Stimulated activated CD4-positive, alpha-beta T cell treated with anti-CD3 and anti-CD28 coated beads, Interleukin-2, amount 100 ng/mL, for 24 hours (primary cell): ENCODE data around the gene HEXD.
"Not testable (repeated sequence)": the region's sequence is repeated elsewhere in the genome, so short reads cannot be mapped to it uniquely, and the experiment has no call there.

Experiments used
- DNase-seq, 2 donors: peaks; one replicate each; pipeline ENCODE4 v3.0.0-alpha.2; 2020

HEXD gene

DNA sequence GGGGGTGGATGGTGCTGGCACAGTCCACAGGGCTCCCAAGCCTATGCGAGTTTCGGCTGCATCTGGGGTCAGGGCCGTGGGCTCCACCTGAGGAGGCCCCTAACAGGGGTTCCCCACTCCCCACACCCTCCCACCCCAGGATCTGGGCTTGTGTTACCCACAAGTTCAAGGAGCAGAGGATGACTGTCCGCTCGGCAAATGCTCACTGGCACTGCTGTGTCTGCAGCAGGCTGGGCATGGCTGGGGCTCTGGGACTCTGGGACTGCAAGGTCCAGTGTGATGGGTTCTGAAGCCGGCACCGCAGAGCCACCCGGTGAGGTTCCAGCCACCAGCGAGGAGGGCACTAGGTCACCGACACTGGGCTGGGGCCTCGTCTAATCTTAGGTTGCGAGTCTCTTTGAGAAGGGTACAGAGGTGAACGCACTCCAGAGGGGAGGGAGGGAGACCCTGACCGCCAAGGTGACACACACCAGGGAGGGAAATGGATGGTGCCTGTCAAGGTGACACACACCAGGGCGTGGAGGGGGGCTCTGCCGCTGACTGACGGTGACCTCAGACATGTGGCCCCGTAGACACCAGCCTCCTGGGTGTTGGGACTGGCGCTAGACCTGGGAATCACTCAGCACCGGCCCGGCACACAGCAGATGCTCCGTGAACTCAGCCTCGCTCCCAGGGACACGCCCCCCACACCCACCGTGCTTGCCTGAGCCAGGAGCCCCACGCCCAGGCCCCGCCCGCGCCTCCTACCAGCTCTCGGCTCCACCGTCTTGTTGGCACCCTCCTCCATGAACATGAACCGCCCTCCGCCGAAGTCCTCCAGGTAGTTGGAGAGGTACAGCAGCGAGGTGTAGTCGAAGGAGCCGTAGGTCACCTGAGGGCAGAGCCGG is 20.5 kb upstream of the HEXD start:
- DNase-seq = no peak

- no peak for DNase-seq
Observed at GRCh38 chr17:82399041-82399441, 19.1 kb upstream of the HEXD start.

- no peak for DNase-seq
Observed at GRCh38 chr17:82399601-82400101, 18.5 kb upstream of the HEXD start.

DNA sequence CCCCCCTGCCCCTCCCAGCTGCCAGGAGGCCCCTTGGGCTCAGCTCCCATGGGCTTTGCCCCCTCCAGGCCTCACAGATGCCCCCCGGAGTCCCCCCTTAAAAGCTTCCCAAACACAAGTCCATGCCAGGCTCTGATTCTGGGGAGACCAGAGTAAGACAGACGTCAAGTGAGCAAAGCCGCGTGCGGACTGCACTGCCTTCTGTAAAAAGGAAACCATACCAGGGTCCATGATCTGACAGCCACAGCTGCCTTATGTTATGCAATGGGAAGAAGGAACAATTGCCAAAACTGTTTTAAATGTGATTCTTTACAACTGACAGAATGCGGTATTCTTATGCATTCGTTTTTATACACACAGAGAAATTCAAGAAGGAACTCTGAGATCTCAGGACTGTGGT is 17.9 kb upstream of the HEXD start:
- DNase-seq = no peak

DNA sequence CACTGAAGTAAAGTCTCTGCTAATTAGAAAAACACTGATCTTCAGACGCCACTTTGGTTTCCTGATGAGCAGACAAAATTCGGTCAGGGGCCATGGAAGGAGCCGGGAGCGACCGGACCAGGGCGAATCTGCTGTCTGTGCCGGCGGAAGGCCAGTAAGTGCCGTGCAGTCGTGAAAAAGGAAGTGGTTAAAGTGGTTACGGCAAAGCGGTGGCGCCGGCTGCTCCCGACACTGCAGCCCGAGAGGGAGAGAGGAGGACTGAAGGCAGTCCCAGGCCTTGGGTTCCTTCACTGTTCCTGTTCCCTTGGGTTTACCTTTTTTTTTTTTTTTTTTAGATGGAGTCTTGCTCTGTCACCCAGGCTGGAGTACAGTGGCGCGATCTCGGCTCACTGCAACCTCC is 17.3 kb upstream of the HEXD start:
- DNase-seq = peak; percentile 49 to 67

DNA sequence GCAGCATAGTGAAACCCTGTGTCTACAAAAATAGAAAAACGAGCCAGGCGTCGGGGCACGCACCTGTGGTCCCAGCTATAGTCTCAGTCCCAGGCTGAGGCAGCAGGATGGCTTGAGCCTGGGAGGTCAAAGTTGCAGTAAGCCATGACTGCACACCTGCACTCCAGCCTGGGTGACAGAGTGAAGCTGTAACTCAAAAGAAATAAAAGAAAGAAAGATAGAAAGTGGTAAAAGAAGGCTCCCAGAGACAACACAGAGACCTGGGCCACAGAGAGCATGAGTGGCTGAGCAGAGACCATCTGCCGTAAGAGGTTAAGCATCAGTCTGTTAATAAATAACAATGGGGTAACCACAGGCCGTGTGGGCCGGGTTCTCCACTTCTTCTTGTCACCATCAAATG is 15.3 kb upstream of the HEXD start:
- no peak for DNase-seq

- DNase-seq = no peak
Observed at GRCh38 chr17:82403662-82404660, 14.2 kb upstream of the HEXD start.

- no peak for DNase-seq
Observed at GRCh38 chr17:82405051-82405450, 13.1 kb upstream of the HEXD start.

- DNase-seq = no peak
Observed at GRCh38 chr17:82406131-82406671, 11.9 kb upstream of the HEXD start.

DNA sequence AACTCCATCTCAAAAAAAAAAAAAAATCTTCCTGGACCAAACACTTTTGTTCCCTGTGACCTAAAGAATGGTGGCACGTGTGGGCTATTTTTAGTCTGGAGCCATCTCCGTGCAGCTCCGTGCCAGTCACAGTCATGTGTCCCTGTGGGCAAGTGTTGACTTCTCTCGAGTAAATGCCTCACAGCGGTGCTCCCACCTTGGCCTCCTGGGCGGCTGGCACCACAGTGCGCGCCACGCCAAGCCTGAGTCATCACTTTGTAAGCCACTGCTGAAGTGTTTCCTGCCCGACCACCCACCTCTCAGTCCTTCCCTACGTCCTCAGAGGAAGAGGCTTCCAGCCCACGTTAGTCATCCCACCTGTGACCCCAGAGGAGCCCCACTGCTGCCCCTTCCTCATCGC is 10.9 kb upstream of the HEXD start:
- DNase-seq = no peak

- no peak for DNase-seq
Observed at GRCh38 chr17:82408288-82408937, 9.7 kb upstream of the HEXD start.

DNA sequence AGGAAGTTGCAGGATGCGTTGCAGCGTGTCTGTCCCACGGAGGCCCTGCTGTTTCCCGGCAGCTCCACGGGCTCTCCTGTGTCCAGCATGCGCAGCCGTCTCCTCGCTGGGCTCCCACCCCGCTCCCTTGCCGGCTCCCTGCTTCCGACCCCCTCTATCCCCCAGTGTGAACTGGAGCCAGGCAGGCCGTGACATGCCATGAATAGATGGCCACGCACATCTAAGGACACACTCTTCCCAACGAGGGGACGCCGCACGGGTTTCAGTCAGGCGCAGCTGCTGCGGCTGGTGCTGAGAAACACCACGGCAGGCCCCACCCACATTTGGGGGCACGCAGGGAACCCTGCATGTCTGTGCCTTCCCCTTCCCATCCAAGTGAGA is 9.2 kb upstream of the HEXD start:
- DNase-seq = no peak

DNA sequence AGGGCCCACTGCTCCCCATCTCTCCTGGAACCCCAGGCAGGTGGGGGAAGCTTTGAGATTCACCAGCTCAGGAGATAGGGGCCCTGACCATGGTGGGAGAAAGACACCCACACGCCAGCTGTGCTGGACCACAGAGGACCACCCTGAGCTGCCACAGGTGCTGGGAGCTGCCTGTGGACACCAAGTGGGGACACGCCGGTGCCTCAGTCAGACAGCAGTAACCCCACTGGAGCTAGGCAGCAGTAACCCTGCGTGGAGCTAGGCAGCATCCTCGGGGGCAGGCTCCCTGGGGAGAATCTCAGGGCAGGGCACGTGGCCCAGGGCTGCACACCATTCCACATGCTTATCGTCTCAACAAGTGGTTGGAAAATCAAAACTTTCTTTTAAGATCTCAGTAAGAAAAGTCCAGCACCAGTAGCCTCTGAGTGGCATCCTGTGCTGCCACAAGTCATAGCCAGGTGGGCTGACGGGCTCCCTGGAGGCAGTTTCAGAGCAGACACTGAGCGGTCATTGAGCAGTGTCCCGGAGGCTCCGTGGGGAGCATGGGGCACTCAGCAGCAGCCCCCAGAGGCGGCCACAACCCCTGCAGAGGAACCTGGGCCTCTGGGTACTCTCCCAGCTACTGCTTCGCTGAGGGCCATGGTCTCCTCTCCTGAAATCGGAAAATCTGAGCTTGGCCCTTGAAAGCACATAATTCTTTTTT is 8.0 kb upstream of the HEXD start:
- DNase-seq = no peak

- DNase-seq = no peak
Observed at GRCh38 chr17:82411396-82412053, 6.6 kb upstream of the HEXD start.

DNA sequence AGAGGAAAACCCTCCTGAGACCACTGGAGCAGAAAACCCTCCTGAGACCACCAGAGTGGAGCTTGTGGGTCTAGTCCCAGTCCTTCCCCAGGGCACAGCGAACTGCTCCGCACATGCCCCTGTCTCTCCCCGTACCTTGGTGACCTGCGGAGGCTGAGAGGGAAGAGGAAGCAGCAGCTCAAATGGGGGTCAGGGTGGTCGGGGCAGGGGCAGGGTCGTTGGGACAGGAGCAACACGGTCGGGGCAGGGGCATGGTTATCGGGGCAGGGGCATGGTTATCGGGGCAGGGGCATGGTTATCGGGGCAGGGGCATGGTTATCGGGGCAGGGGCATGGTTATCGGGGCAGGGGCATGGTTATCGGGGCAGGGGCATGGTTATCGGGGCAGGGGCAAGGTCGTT is 6.1 kb upstream of the HEXD start:
- DNase-seq = not testable (repeated sequence)

DNA sequence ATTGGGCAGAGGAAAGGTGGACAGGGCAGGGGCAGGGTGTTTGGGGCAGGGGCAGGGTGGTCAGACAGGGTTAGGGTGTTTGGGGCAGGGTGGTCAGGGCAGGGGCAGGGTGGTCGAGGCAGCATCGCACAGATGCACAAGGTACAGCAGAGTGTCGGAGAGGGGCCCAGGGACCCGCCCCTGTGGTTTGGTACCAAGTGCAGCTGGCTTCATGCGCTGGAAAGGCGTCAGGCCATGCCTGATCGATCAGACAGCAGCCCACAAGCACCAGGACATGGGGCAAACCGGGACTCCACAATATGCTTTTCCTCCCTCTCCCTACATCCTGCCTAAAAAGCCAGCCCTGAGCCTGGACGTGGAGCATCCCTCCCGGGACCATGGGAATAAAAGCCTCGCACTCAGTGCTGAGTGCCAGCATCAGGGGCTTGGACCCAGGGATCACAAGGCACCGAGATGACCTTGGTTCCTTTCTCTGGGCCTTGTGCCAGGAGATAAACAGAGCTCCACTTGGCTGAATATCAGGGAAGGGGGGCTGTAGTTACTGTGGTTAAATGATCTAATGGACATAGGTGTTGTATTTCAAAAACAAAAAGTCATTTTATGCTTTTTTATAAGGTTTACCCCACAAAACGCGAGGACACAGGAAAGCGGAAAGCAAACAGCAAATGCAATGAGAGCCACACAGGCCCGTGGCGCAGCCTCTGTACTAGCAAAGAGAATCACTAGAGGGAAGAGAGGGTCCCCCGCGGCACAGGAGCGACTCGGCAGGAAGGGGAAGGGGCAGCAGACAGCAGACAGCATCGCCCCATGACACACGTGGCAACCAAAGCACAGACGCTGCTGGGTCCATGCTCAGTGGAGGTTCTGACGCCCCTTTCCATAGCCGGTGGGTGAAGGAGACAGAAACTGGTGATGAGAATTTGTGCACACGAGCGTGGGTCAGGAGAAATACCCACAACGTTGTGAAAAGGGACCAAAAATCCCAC is 5.3 kb upstream of the HEXD start:
- DNase-seq = no peak

DNA sequence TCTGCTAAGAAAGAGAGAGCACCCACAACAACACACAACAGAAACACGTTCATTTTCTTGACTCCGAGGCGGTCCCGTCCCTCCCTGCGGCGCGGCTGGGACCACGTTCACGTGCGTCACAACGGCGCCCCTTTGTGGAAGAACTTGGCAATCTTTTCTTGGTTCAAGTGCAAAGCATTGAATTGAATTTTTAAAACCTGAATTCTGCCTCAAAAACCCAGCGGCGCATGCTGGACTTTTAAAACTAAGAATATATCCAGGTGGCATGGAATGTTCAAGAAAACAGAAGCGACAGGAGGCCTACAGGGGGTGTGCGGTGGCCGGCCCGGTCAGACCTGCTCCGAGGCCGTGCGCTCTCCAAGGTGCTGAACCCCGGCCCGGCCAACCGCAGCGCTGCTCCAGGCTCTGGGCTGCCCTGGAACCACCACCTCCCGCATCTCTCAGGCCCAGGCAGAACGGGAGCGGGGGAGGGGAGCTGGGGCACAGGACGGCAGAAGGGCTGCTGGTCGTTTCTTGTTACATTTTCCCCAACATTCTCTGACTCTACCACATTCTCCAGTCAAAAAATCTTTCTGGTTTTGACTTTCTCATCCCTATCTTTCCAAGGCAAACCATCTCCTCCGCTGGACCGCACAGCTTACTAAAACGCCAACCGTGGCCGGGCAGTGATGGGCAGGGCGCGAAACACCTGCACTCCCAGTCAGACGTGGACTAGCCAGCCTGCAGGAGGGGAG is 3.4 kb upstream of the HEXD start:
- peak; percentile 80 for DNase-seq

GRCh38 chr17:82415336-82415735 is 2.8 kb upstream of the HEXD start:
- DNase-seq = no peak

DNA sequence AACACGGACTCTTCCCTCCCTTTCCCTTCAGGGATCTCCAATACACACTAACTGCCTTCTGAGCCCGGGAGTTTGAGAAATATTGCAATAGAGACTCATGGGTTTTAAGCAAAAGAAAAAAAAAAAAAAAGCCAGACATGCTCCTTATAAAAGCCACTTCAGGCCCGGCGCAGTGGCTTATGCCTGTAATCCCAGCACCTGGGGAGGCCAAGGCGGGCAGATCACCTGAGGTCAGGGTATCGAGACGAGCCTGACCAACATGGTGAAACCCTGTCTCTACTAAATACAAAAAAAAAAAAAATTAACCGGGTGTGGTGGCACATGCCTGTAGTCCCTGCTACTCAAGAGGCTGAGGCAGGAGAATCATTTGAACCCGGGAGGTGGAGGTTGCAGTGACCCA is 2.4 kb upstream of the HEXD start:
- no peak for DNase-seq

GRCh38 chr17:82416264-82416663 is 1.9 kb upstream of the HEXD start:
- DNase-seq = no peak
